Heart left ventricle (tissue), 16 donors: ENCODE measurements around the gene TMEM109. TPM values are rescaled to one million over a fixed set of nuclear protein-coding genes. Genes with fewer than 3 reads are reported as not detected.

Experiments
- ATAC-seq, 4 donors: fragments of 200-7000 bp; cut with Tn5 transposase; one replicate each; pipeline ENCODE4 v1.9.1; 2020 to 2022; ENCODE audit warnings: moderate library complexity in 4 of 4, mild to moderate bottlenecking in 3 of 4, moderate number of reproducible peaks in 1 of 4
- DNase-seq, 5 donors: peaks; one replicate each; pipeline ENCODE4 v3.0.0-alpha.2; 2020
- H3K27ac ChIP-seq, 12 donors: fragments of 200-600 bp; sonication (generic) in 4 of 12; one replicate each; pipeline versions ENCODE4 v1.5.0 to v1.8.0; 2016 to 2022; ENCODE audit warnings: mild to moderate bottlenecking in 2 of 12
- H3K27me3 ChIP-seq, 9 donors: fragments of 200-600 bp; sonication (generic) in 2 of 9; one replicate each; pipeline versions ENCODE4 v1.5.1 to v1.8.0; 2016 to 2022; ENCODE audit warnings: mild to moderate bottlenecking in 3 of 9
- H3K36me3 ChIP-seq, 9 donors: fragments of 200-600 bp; sonication (generic) in 2 of 9; one replicate each; pipeline versions ENCODE4 v1.5.0 to v1.8.0; 2018 to 2022; ENCODE audit warnings: mild to moderate bottlenecking in 2 of 9
- H3K4me1 ChIP-seq, 12 donors: fragments of 200-600 bp; sonication (generic) in 4 of 12; one replicate each; pipeline versions ENCODE4 v1.5.0 to v1.8.0; 2016 to 2022; ENCODE audit warnings: mild to moderate bottlenecking in 3 of 12
- H3K4me3 ChIP-seq, 12 donors: fragments of 200-600 bp; sonication (generic) in 4 of 12; one replicate each; pipeline versions ENCODE4 v1.5.0 to v1.8.0; 2017 to 2022; ENCODE audit warnings: mild to moderate bottlenecking in 9 of 12, moderate library complexity in 4 of 12
- H3K9me3 ChIP-seq, 12 donors: fragments of 200-600 bp; sonication (generic) in 4 of 12; one replicate each; pipeline versions ENCODE4 v1.5.0 to v1.8.0; 2016 to 2022; ENCODE audit warnings: mild to moderate bottlenecking in 1 of 12
- CTCF ChIP-seq, 12 donors: fragments of 200-600 bp; sonication (generic) in 4 of 12; IDR thresholded peaks; one replicate each; pipeline versions ENCODE4 v1.5.0 to v1.8.0; 2018 to 2022; ENCODE audit warnings: antibody characterized with exemption in 12 of 12, mild to moderate bottlenecking in 5 of 12
- POLR2A ChIP-seq, 2 donors: fragments of 450-650 bp; IDR thresholded peaks; one replicate each; pipeline ENCODE4 v1.6.1; 2017; ENCODE audit warnings: antibody characterized with exemption in 2 of 2, mild to moderate bottlenecking in 2 of 2, moderate library complexity in 2 of 2
- WGBS, 4 donors: extraction: QIAGEN DNeasy Blood & Tissue Kit in 2 of 4; methylation state at CpG; one replicate each; pipeline versions ENCODE4 v1.1.5 to v1.1.7; 2013 to 2018; 5-methylcytosine and 5-hydroxymethylcytosine counted together
- intact Hi-C, 10 donors: fragments of 100-400 bp; cut with DNase I; formaldehyde crosslinking; loops; one replicate each; pipeline versions ENCODE4 v1.11.1 to v1.14.2; 2022
- long read RNA-seq, 3 donors: library from polyadenylated mRNA; unstranded; transcript quantifications; one replicate each; pipeline ENCODE4 v2.0.0, GENCODE V29; 2020 to 2021
- polyA plus RNA-seq, 2 donors: library from polyadenylated mRNA; stranded (reverse); fragments of 200-250 nt; gene quantifications; one replicate each; pipeline ENCODE4 v1.2.3, GENCODE V29; 2013
- total RNA-seq, 9 donors: library from RNA; depleted of rRNA in 2 of 9; stranded (reverse); fragments of >200 nt in 2 of 9; fragmentation: NEBNext Ultra II Directional in 3 of 9; extraction: Animal tissue kit (Norgen Biotek cat#: 25700) in 3 of 9; gene quantifications; one replicate each; pipeline versions ENCODE4 v1.1.0 to v1.2.4, GENCODE V29; 2016 to 2023
- donor health status: ischemic (EF 13 %, LVEDD 7.1; RV severe dilation, severe dysfunction).
- donor health status: healthy with polysubstance abuse.
- donor health status: DM: no; HTN: yes; CAD: no.
- donor health status: DM: no; HTN: no; CAD: no.
- donor health status: ischemic (EF 25% LVEDD 6.9; RV normal size, moderate dysfunction).
- donor health status: ischemic (EF 25% LVEDD 5.7; RV mildly dilated, moderate dysfunction).
- donor health status: healthy.
- donor health status: DM: yes; HTN: yes; CAD: no.
- donor health status: ischemic (EF 35%, LVEDD 5.7; RV mildly dilated, moderate dysfunction).
- donor health status: nonischemic (EF 11% LVEDD 7.7; RV severe dilation, severe dysfunction).
- donor health status: DM: yes; HTN: yes; CAD: no.
- donor health status: PGD.
- donor health status: ischemic (EF 29% LVEDD 5.4; RV normal size, mild dysfunction).
- donor health status: nonischemic (EF 23%, LVEDD 6.1; RV moderate dilation, normal function).

TMEM109 gene, protein sequence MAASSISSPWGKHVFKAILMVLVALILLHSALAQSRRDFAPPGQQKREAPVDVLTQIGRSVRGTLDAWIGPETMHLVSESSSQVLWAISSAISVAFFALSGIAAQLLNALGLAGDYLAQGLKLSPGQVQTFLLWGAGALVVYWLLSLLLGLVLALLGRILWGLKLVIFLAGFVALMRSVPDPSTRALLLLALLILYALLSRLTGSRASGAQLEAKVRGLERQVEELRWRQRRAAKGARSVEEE
- total RNA-seq (100 to 1,000 TPM in 4 of 9 donors, 10 to 100 TPM in 5; 82.9 to 123 (median 96.3) TPM), polyA plus RNA-seq (100 to 1,000 TPM in 1 of 2 donors, 10 to 100 TPM in 1; 71.8 to 131 TPM)
- long read RNA-seq, donor 1, transcript TMEM109-201 (4 exons, 2,413 nt), result major isoform, 35 of 78 reads
- long read RNA-seq, donor 1, partial matches to known transcripts, result 41 of 78 reads
- long read RNA-seq, donor 1, other reads (novel, unspliced or antisense), result 1 of 78 reads
- long read RNA-seq, donor 2, transcript TMEM109-202 (3 exons, 1,959 nt), result minor isoform, 8 of 229 reads
- long read RNA-seq, donor 2, transcript TMEM109-201 (4 exons, 2,413 nt), result major isoform, 121 of 229 reads
- long read RNA-seq, donor 2, partial matches to known transcripts, result 99 of 229 reads
- long read RNA-seq, donor 2, other reads (novel, unspliced or antisense), result 1 of 229 reads
- long read RNA-seq, donor 3, transcript TMEM109-201 (4 exons, 2,413 nt), result major isoform, 40 of 87 reads
- long read RNA-seq, donor 3, partial matches to known transcripts, result 46 of 87 reads
- long read RNA-seq, donor 3, other reads (novel, unspliced or antisense), result 0 of 87 reads

- DNase-seq, result peak; percentile 90 to 94 (median 91)
- H3K4me1 ChIP-seq, result peaks cover 0 to 85% (median 56%) of the 10 kb centered on the region in 12 donors
- intact Hi-C loops, result loop anchor here in 3 of 10 donors (2.0 to 5.0 kb wide), 3 partner anchors 37 to 39 kb away; partner anchors contain the start of gene SLC15A3 (in 2 of the 3)
These were observed at the start of gene TMEM109 for GRCh38 chr11:60913793-60914632. Gene TMEM109, plus strand, starts transcription at chr11:60914158. Its CDS starts 5,536 bp downstream, at chr11:60919694.

DNA sequence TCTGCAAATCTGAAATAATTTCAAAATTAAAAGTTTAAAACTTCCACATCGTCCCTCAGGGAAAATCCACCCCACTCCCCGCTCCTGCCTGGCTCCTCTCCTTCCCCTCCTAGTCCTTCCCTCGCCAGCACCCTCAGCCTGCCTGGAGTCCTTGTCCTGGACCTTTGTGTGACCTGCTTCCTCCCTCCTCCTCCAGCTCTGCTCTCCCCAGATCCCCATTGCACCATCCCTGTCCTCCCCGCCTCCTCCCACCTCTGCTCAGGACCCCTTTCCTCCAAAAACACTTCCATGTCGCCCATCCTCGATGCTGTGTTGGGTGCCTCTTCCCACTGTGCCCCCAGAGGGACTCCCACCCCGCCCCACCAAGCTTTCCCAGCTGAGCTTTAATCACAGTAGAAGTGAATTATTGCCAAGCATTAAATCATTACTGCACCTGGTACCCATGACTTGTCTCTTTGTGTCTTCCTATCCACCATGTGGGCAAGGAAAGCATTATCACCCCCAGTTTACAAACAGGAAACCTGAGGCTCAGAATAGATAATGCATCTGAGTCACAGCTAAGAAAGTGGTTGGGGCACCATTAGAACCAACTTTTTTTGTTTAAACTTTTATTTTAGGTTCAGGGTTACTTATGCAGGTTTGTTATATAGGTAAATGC lies 49.0 kb upstream of the TMEM109 start:
- ATAC-seq, result no peak
- TF ChIP-seq CTCF (IDR thresholded peaks at IDR 0.05) (no peak), POLR2A (IDR thresholded peaks at IDR 0.05) (no peak)
- no peaks in the 10 kb centered on the region for H3K36me3 ChIP-seq
- H3K4me3 ChIP-seq, result no peak overlapping the region
- intact Hi-C loops, result no loop called here
- H3K27me3 ChIP-seq, result no peaks in the 10 kb centered on the region
- no peak for DNase-seq
- H3K27ac ChIP-seq, result no peak overlapping the region
- no peaks in the 10 kb centered on the region for H3K9me3 ChIP-seq
- 76 to 81% (median 78%) methylated on average over 7 of the region's 7 CpGs for WGBS, 4 donors
- peaks cover 0 to 14% (median 0%) of the 10 kb centered on the region in 12 donors for H3K4me1 ChIP-seq

More at GRCh38 chr11:60913793-60914632, at the start of gene TMEM109:
- Histone ChIP-seq H3K36me3 (no peaks in the 10 kb centered on the region), H3K27ac (peak within 1 kb of the TSS; percentile 75 to 98 (median 94)), H3K27me3 (no peaks in the 10 kb centered on the region), H3K9me3 (no peaks in the 10 kb centered on the region), H3K4me3 (peak within 1 kb of the TSS; percentile 64 to 95 (median 81))
- TF ChIP-seq POLR2A (IDR thresholded peaks at IDR 0.05) (peak in 1 of 2 donors; percentile 66), CTCF (IDR thresholded peaks at IDR 0.05) (no peak)
- ATAC-seq, result peak; percentile 81 to 88 (median 88)
- 0 to 1% (median 0%) methylated on average over 26 to 70 of the region's 70 CpGs for WGBS, 4 donors

DNA sequence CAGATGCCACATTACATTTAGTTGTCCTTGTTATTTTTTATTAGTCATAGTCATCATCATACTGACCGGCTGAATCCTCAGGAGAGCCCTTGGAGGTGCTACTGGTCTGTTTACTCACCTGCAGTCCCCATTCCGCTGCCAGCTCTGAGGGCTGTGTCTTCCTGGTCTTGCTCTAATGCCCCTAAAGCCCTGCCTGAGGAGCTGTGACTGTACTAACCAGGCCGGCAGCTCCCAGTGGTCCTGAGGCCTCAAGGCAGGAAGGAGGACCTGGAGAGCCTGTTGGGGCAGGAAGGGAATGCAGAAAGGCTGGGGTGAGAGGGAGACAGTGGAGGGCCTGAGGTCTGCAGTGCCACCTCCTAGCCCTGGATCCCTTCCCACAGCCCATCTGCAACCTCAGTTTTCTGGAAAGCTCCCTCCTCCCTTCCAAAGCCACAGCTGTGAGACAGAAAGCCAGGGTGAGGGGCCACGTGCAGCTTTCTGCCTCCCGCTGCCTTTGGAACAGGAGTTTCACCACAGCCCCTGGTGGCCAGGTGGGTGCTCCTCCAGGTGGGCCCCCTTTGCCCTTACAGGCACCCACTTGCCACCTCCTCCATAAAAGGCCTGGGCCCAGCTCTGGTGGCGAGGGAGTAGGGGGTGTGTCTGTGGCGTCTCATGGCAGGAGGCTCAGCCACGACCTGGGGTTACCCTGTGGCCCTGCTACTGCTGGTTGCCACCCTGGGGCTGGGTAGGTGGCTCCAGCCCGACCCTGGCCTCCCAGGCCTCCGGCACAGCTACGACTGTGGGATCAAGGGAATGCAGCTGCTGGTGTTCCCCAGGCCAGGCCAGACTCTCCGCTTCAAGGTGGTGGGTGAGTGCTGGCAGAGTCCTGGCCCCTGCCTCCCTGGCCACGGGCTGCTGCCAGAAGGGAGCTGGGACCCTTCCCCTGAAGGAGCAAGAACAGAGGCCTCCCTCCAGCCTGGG lies 46.8 kb upstream of the TMEM109 start, which contains the start of gene ZP1:
ZP1 (plus strand) TSS at position 632 of the 960 bp plus-strand sequence; CDS start at position 652, 20 bp downstream.
- no peak for TF ChIP-seq CTCF (IDR thresholded peaks at IDR 0.05)
- no peak for TF ChIP-seq POLR2A (IDR thresholded peaks at IDR 0.05)
- WGBS, 4 donors, result 67 to 78% (median 75%) methylated on average over 9 to 13 of the region's 13 CpGs
- intact Hi-C loops, result no loop called here
- DNase-seq (peak in 3 of 5 donors; percentile 5 to 15 (median 10)), ATAC-seq (no peak)
- H3K4me3 ChIP-seq, result no peak within 1 kb of the TSS
- peaks cover 0 to 36% (median 18%) of the 10 kb centered on the region in 12 donors for H3K4me1 ChIP-seq
- H3K36me3 ChIP-seq, result no peaks in the 10 kb centered on the region
- no peak within 1 kb of the TSS for H3K27ac ChIP-seq
- no peaks in the 10 kb centered on the region for H3K9me3 ChIP-seq
- H3K27me3 ChIP-seq, result no peaks in the 10 kb centered on the region
